Tibial nerve (tissue), 4 donors: ENCODE measurements around the gene CCDC149. TPM values are rescaled to one million over a fixed set of nuclear protein-coding genes. Genes with fewer than 3 reads are reported as not detected.

ENCODE experiments used
- DNase-seq, 2 donors: peaks; one replicate each; pipeline ENCODE4 v3.0.0-alpha.2; 2019; ENCODE audit warnings: low spot score in 2 of 2
- H3K27ac ChIP-seq, 4 donors: fragments of 200-600 bp; sonication (generic) in 3 of 4; one replicate each; pipeline ENCODE4 v1.5.1; 2017 to 2019; ENCODE audit warnings: mild to moderate bottlenecking in 1 of 4
- H3K27me3 ChIP-seq, 2 donors: fragments of 200-600 bp; sonication (generic) in 1 of 2; one replicate each; pipeline versions ENCODE4 v1.5.1 to v1.6.0; 2017 to 2019
- H3K36me3 ChIP-seq, 3 donors: fragments of 200-600 bp; sonication (generic); one replicate each; pipeline ENCODE4 v1.5.1; 2018 to 2019
- H3K4me1 ChIP-seq, 4 donors: fragments of 200-600 bp; sonication (generic) in 3 of 4; one replicate each; pipeline ENCODE4 v1.5.1; 2017 to 2019
- H3K4me3 ChIP-seq, 4 donors: fragments of 200-600 bp; sonication (generic) in 3 of 4; one replicate each; pipeline ENCODE4 v1.5.1; 2017 to 2019; ENCODE audit warnings: mild to moderate bottlenecking in 1 of 4, moderate library complexity in 1 of 4
- H3K9me3 ChIP-seq, 4 donors: fragments of 200-600 bp; sonication (generic) in 3 of 4; one replicate each; pipeline ENCODE4 v1.5.1; 2017 to 2019
- EP300 ChIP-seq, 2 donors: sonication (generic); formaldehyde crosslinking; IDR thresholded peaks; one replicate each; pipeline ENCODE4 v1.6.1; 2017; ENCODE audit warnings: antibody characterized with exemption in 2 of 2, mild to moderate bottlenecking in 1 of 2
- POLR2A ChIP-seq, 2 donors: fragments of 450-650 bp; IDR thresholded peaks; one replicate each; pipeline ENCODE4 v1.6.1; 2017; ENCODE audit warnings: antibody characterized with exemption in 2 of 2, mild to moderate bottlenecking in 2 of 2, moderate library complexity in 2 of 2
- WGBS, 2 donors: methylation state at CpG; one replicate each; pipeline ENCODE4 v1.1.5; 2018; 5-methylcytosine and 5-hydroxymethylcytosine counted together
- total RNA-seq, 4 donors: library from RNA; depleted of rRNA; stranded (reverse); fragments of >200 nt; gene quantifications; one replicate each; pipeline ENCODE4 v1.1.0, GENCODE V29; 2016
- TF ChIP-seq, protein P1 (sequence below), 5 experiments: fragments of 200-600 bp in 3 of 5; fragments of 450-650 bp in 2 of 5; sonication (generic) in 3 of 5; IDR thresholded peaks; one replicate each; pipeline ENCODE4 v1.5.1; 2016 to 2019; ENCODE audit warnings: antibody characterized with exemption in 5 of 5, mild to moderate bottlenecking in 3 of 5, moderate library complexity in 2 of 5

The CCDC149 gene
- total RNA-seq, 4 donors from 2014 or later, result 12.2 to 31.2 (median 15.3) TPM

DNA sequence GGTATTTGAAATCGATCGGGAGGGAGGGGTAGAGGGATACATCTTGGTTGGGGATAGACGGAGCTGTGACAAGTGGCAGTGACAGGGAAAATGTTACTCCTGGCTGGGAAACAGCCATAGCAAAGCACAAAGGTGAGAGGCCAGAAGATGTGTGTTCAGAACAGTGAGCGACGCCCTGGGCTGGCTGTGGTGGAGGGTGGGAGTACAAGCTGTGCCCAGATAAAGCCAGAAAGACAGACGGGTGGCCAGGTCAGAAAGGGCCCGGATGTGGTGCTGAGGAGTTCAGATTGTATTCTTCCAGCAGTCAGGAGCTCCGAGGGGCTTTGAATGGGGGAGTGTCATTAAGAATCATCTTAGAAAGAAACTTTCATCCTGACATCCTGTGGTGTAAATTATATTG lies 27.9 kb downstream of the CCDC149 start:
- TF ChIP-seq POLR2A (IDR thresholded peaks at IDR 0.05) (no peak), EP300 (IDR thresholded peaks at IDR 0.05) (no peak)
- TF ChIP-seq, protein P1, sequence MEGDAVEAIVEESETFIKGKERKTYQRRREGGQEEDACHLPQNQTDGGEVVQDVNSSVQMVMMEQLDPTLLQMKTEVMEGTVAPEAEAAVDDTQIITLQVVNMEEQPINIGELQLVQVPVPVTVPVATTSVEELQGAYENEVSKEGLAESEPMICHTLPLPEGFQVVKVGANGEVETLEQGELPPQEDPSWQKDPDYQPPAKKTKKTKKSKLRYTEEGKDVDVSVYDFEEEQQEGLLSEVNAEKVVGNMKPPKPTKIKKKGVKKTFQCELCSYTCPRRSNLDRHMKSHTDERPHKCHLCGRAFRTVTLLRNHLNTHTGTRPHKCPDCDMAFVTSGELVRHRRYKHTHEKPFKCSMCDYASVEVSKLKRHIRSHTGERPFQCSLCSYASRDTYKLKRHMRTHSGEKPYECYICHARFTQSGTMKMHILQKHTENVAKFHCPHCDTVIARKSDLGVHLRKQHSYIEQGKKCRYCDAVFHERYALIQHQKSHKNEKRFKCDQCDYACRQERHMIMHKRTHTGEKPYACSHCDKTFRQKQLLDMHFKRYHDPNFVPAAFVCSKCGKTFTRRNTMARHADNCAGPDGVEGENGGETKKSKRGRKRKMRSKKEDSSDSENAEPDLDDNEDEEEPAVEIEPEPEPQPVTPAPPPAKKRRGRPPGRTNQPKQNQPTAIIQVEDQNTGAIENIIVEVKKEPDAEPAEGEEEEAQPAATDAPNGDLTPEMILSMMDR (IDR thresholded peaks at IDR 0.05), result no peak
- H3K4me1 ChIP-seq, result peaks cover 0 to 21% (median 0%) of the 10 kb centered on the region in 4 donors

GRCh38 chr4:24881508-24882196 lies 31.2 kb downstream of the CCDC149 start:
- TF ChIP-seq, protein P1 (IDR thresholded peaks at IDR 0.05), result no peak
- TF ChIP-seq POLR2A (IDR thresholded peaks at IDR 0.05) (no peak), EP300 (IDR thresholded peaks at IDR 0.05) (no peak)
- WGBS, 2 donors, result 64 to 69% methylated on average over 3 of the region's 3 CpGs
- peaks cover 0 to 33% (median 0%) of the 10 kb centered on the region in 4 donors for H3K4me1 ChIP-seq
- H3K27me3 ChIP-seq, result no peaks in the 10 kb centered on the region
- no peak for DNase-seq
- H3K36me3 ChIP-seq, result no peaks in the 10 kb centered on the region
- no peaks in the 10 kb centered on the region for H3K9me3 ChIP-seq
- H3K4me3 ChIP-seq, result no peak overlapping the region
- peak overlapping the region in 2 of 4 donors; percentile 26 to 40 for H3K27ac ChIP-seq

More for the DNA sequence above, 27.9 kb downstream of the CCDC149 start:
- Histone ChIP-seq H3K4me3 (no peak overlapping the region), H3K27me3 (no peaks in the 10 kb centered on the region), H3K9me3 (no peaks in the 10 kb centered on the region), H3K27ac (peak overlapping the region in 2 of 4 donors; percentile 47 to 81), H3K36me3 (no peaks in the 10 kb centered on the region)
- WGBS, 2 donors, result 76 to 78% methylated on average over 8 of the region's 8 CpGs
- no peak for DNase-seq

DNA sequence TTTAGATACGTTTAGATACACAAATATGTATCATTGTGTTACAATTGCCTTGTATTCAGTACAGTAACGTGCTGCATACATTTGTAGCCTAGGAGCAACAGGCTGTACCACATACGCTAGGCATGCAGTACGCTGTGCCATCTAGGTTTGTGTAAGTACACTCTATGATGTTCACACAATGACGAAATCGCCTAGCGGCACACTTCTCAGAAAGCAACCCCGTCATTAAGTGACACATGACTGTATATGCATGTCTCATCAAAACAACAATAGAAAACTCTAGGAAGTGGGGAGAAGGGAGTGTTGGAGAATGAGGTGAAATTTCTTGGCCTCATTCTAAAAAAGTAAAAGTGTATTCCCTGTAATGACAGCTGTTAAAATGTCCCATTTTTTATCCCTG lies 32.7 kb downstream of the CCDC149 start:
- Histone ChIP-seq H3K27ac (peak overlapping the region in 1 of 4 donors; percentile 58), H3K4me1 (peaks cover 0 to 33% (median 0%) of the 10 kb centered on the region in 4 donors), H3K4me3 (no peak overlapping the region), H3K27me3 (no peaks in the 10 kb centered on the region), H3K9me3 (no peaks in the 10 kb centered on the region), H3K36me3 (peaks cover 0 to 9% (median 0%) of the 10 kb centered on the region in 3 donors)
- TF ChIP-seq, protein P1 (IDR thresholded peaks at IDR 0.05), result no peak
- no peak for TF ChIP-seq EP300 (IDR thresholded peaks at IDR 0.05)
- no peak for TF ChIP-seq POLR2A (IDR thresholded peaks at IDR 0.05)
- DNase-seq, result no peak
- 92 to 95% methylated on average over 8 of the region's 8 CpGs for WGBS, 2 donors

DNA sequence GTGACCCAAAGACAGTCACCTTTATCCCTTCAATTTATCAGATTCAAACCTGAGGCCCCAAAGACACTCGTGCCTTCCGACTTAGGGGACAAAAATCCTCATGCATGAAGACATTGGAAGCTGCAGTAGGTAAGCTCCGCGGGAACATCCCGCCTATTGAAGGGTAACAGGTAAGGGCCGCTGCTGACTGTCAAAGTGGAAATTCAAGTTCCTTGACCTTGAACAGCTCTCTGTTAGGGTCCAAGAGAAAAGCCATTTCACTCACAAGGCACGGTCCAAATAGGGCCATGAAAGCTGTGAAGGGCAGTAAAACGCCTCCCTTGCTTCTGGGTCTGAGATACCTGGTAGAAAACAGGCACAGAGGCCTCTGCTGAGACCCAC lies 34.2 kb downstream of the CCDC149 start:
- peaks cover 0 to 20% (median 0%) of the 10 kb centered on the region in 3 donors for H3K36me3 ChIP-seq
- H3K27ac ChIP-seq, result peak overlapping the region in 3 of 4 donors; percentile 47 to 76 (median 58)
- no peak overlapping the region for H3K4me3 ChIP-seq
- H3K4me1 ChIP-seq, result peaks cover 0 to 28% (median 0%) of the 10 kb centered on the region in 4 donors
- TF ChIP-seq POLR2A (IDR thresholded peaks at IDR 0.05) (no peak), EP300 (IDR thresholded peaks at IDR 0.05) (no peak)
- TF ChIP-seq, protein P1 (IDR thresholded peaks at IDR 0.05), result no peak
- H3K27me3 ChIP-seq, result no peaks in the 10 kb centered on the region
- WGBS, 2 donors, result 79 to 81% methylated on average over 8 of the region's 8 CpGs
- DNase-seq, result no peak
- H3K9me3 ChIP-seq, result no peaks in the 10 kb centered on the region

DNA sequence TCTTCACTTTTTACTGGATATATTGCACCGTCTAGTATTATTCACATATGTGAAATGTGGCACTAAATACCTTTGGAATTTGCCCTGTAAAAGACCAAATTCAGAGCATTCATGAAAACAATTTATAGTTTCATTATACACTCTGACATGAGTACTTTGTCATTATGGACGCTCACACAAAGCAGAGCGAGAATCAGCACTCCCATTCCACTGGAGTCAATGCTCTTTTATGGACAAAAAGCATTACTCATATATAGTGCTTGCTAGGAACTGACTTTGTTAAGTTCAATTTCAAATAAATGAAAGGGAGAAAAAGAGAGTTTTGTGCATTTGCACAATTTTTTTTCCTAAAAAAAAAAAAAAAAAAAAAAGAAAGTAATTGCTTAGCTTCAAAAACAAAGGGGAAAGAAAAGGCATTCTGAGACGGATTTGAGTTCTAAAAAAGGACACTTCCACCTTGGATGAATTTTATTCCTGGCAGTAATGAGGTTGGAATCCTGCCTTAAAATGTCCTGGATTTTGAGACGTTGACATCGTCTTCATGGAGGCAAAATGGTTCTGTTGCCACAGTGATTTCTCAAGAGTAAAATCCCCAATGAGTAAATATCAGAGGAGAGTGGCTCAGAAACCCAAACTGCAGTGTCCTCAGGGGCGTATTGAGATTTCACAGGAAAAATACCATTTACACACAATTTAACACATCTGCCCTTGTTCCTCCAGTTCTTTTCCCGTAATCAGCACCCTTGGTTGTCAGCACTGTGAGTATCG lies 34.8 kb downstream of the CCDC149 start:
- 53 to 54% methylated on average over 9 of the region's 9 CpGs for WGBS, 2 donors
- peak overlapping the region in 3 of 4 donors; percentile 47 to 76 (median 58) for H3K27ac ChIP-seq

More for the DNA sequence above, 34.8 kb downstream of the CCDC149 start:
- Histone ChIP-seq H3K27me3 (no peaks in the 10 kb centered on the region), H3K4me3 (no peak overlapping the region), H3K4me1 (peaks cover 0 to 24% (median 0%) of the 10 kb centered on the region in 4 donors), H3K36me3 (peaks cover 0 to 26% (median 0%) of the 10 kb centered on the region in 3 donors), H3K9me3 (no peaks in the 10 kb centered on the region)
- TF ChIP-seq, protein P1 (IDR thresholded peaks at IDR 0.05), result no peak
- TF ChIP-seq POLR2A (IDR thresholded peaks at IDR 0.05) (no peak), EP300 (IDR thresholded peaks at IDR 0.05) (no peak)
- DNase-seq, result no peak
